GM23338 (cell line): ENCODE data around the gene NUSAP1. TPM values are rescaled to one million over a fixed set of nuclear protein-coding genes. Genes with fewer than 3 reads are reported as not detected.
"Not testable (repeated sequence)": the region's sequence is repeated elsewhere in the genome, so short reads cannot be mapped to it uniquely, and the experiment has no call there.

Source experiments
- ATAC-seq: fragments of 200-7000 bp; cut with Tn5 transposase; 3 replicates; pipeline ENCODE4 v1.9.1; 2020
- DNase-seq: peaks from one replicate; pipeline ENCODE4 v3.0.0-alpha.2; 2015; ENCODE audit warnings: low spot score
- H2AFZ ChIP-seq: fragments of 200-600 bp; sonication (generic); 2 replicates; pipeline ENCODE4 v1.8.0; 2016; ENCODE audit warnings: antibody characterized with exemption, mild to moderate bottlenecking, moderate library complexity
- H3F3A ChIP-seq: fragments of 200-600 bp; sonication (generic); replicated peaks from 2 replicates; pipeline ENCODE4 v1.8.0; 2017; ENCODE audit warnings: antibody characterized with exemption, mixed run types, low read depth
- H3K27ac ChIP-seq: fragments of 200-600 bp; sonication (generic); 2 replicates; pipeline ENCODE4 v1.6.1; 2016; ENCODE audit warnings: low read depth
- H3K27me3 ChIP-seq: fragments of 200-600 bp; sonication (generic); 2 replicates; pipeline ENCODE4 v1.8.0; 2016; ENCODE audit warnings: mild to moderate bottlenecking, mixed run types, moderate library complexity; ENCODE audit not compliant: insufficient read depth
- H3K36me3 ChIP-seq: fragments of 200-600 bp; sonication (generic); 2 replicates; pipeline ENCODE4 v1.8.0; 2016; ENCODE audit warnings: mild to moderate bottlenecking; ENCODE audit not compliant: insufficient read depth
- H3K4me1 ChIP-seq: fragments of 200-600 bp; sonication (generic); 2 replicates; pipeline ENCODE4 v1.8.0; 2016; ENCODE audit warnings: mild to moderate bottlenecking, moderate library complexity; ENCODE audit not compliant: insufficient read depth
- H3K4me2 ChIP-seq: fragments of 200-600 bp; sonication (generic); 2 replicates; pipeline ENCODE4 v1.7.1; 2017; ENCODE audit warnings: mixed run types
- H3K4me3 ChIP-seq: fragments of 200-600 bp; sonication (generic); 2 replicates; pipeline ENCODE4 v1.6.1; 2016; ENCODE audit warnings: mixed run types
- H3K79me2 ChIP-seq: fragments of 200-600 bp; sonication (generic); replicated peaks from 2 replicates; pipeline ENCODE4 v1.8.0; 2017; ENCODE audit warnings: mild to moderate bottlenecking; ENCODE audit not compliant: insufficient read depth
- H3K9me2 ChIP-seq: fragments of 200-600 bp; sonication (generic); 2 replicates; pipeline ENCODE4 v1.8.0; 2017; ENCODE audit not compliant: insufficient read depth
- H4K20me1 ChIP-seq: fragments of 200-600 bp; sonication (generic); replicated peaks from 2 replicates; pipeline ENCODE4 v1.8.0; 2017; ENCODE audit warnings: mild to moderate bottlenecking; ENCODE audit not compliant: insufficient read depth
- H3K27ac Mint-ChIP-seq: 2 replicates; pipeline ENCODE4 v1.8.0; 2020; ENCODE audit warnings: inconsistent platforms, mild to moderate bottlenecking, moderate library complexity, mixed read lengths
- H3K27me3 Mint-ChIP-seq: 3 replicates; pipeline ENCODE4 v1.8.0; 2022; ENCODE audit warnings: low read depth, mild to moderate bottlenecking, moderate library complexity, mixed read lengths, inconsistent platforms; ENCODE audit not compliant: insufficient read depth, poor library complexity
- H3K36me3 Mint-ChIP-seq: 3 replicates; pipeline ENCODE4 v1.8.0; 2021; ENCODE audit warnings: low read depth, mild to moderate bottlenecking, inconsistent platforms, moderate library complexity, mixed read lengths
- H3K4me1 Mint-ChIP-seq: 3 replicates; pipeline ENCODE4 v1.8.0; 2020; ENCODE audit warnings: mild to moderate bottlenecking, inconsistent platforms, mixed read lengths
- H3K4me3 Mint-ChIP-seq: 3 replicates; pipeline ENCODE4 v1.8.0; 2021; ENCODE audit warnings: moderate library complexity, mild to moderate bottlenecking, inconsistent platforms, mixed read lengths
- H3K9me3 Mint-ChIP-seq: 3 replicates; pipeline ENCODE4 v1.8.0; 2020; ENCODE audit warnings: moderate library complexity, mild to moderate bottlenecking, inconsistent platforms, mixed read lengths
- CREB1 ChIP-seq: fragments of 250-450 bp; sonication (Bioruptor Pico); IDR thresholded peaks from 2 replicates; pipeline ENCODE4 v1.5.0; 2020; ENCODE audit warnings: low read depth, mild to moderate bottlenecking, moderate library complexity
- CTCF ChIP-seq, 2 experiments: fragments of 200-600 bp in 1 of 2; sonication (generic) in 1 of 2; conservative IDR thresholded peaks; 2 replicates each; pipeline versions ENCODE4 v1.5.1 to v1.6.1; 2016 to 2017; ENCODE audit warnings: antibody characterized with exemption in 2 of 2, low read depth in 2 of 2, mild to moderate bottlenecking in 2 of 2, moderate library complexity in 1 of 2
- EZH2 ChIP-seq: fragments of 200-600 bp; sonication (generic); IDR thresholded peaks from one replicate; pipeline ENCODE4 v1.8.0; 2017; ENCODE audit warnings: antibody characterized with exemption, mild to moderate bottlenecking, low read depth; ENCODE audit not compliant: unreplicated experiment
- JUNB ChIP-seq: IDR thresholded peaks from one replicate; pipeline ENCODE4 v1.6.1; 2016; ENCODE audit warnings: antibody characterized with exemption; ENCODE audit not compliant: unreplicated experiment
- NANOG ChIP-seq: IDR thresholded peaks from 2 replicates; pipeline ENCODE4 v1.6.1; 2016; ENCODE audit warnings: antibody characterized with exemption, borderline replicate concordance
- REST ChIP-seq: IDR thresholded peaks from one replicate; pipeline ENCODE4 v1.6.1; 2018; ENCODE audit warnings: antibody characterized with exemption; ENCODE audit not compliant: unreplicated experiment
- STAT1 ChIP-seq: IDR thresholded peaks from one replicate; pipeline ENCODE4 v1.6.1; 2016; ENCODE audit warnings: antibody characterized with exemption; ENCODE audit not compliant: unreplicated experiment
- polyA plus RNA-seq: library from polyadenylated mRNA; unstranded; fragments of >200 nt; fragmentation: Nextera tagmentation; extraction: Ambion mirVana; gene quantifications from 2 replicates; pipeline ENCODE4 v1.2.1, GENCODE V29; 2016
- total RNA-seq: library from RNA; depleted of rRNA; stranded (reverse); fragments of >200 nt; shearing (Covaris generic); gene quantifications from 2 replicates; pipeline ENCODE4 v1.2.3, GENCODE V29; 2014

The NUSAP1 gene
- total and polyA plus RNA-seq, 2 experiments from 2014 or later: 126 to 272 TPM

GRCh38 chr15:41292521-41292920 lies 40.2 kb upstream of the NUSAP1 start:
- Histone ChIP-seq H4K20me1 (peaks cover 35% of the 10 kb centered on the region), H3K4me1 (no peaks in the 10 kb centered on the region), H3K27me3 (no peaks in the 10 kb centered on the region), H3K79me2 (peaks cover 68% of the 10 kb centered on the region), H3K4me3 (no peak overlapping the region), H3F3A (peaks cover 9% of the 10 kb centered on the region; the same call in 1 of the 2 replicates), H2AFZ (no peak overlapping the region), H3K9me2 (no peaks in the 10 kb centered on the region), H3K27ac (peak overlapping the region; percentile 48; the same call in 1 of the 2 replicates), H3K36me3 (peaks cover 37% of the 10 kb centered on the region), H3K4me2 (no peak overlapping the region)
- Mint-ChIP-seq H3K4me1 (peaks cover 5% of the 10 kb centered on the region; the same call in 1 of the 3 replicates), H3K27ac (no peak overlapping the region; the same call in 1 of the 2 replicates), H3K27me3 (peaks cover 2% of the 10 kb centered on the region), H3K36me3 (peaks cover 52% of the 10 kb centered on the region), H3K9me3 (no peaks in the 10 kb centered on the region), H3K4me3 (no peak overlapping the region)
- no peak; the same call in 1 of the 3 replicates for ATAC-seq
- no peak for TF ChIP-seq STAT1
- TF ChIP-seq EZH2: no peak
- TF ChIP-seq NANOG: no peak
- TF ChIP-seq CREB1 (CRISPR knock-in tag): no peak
- TF ChIP-seq JUNB: no peak
- TF ChIP-seq CTCF (conservative IDR thresholded peaks at IDR 0.05; ENCODE audit: low read depth in 2 of 2): no peak
- no peak for TF ChIP-seq REST
- no peak for DNase-seq

GRCh38 chr15:41301139-41301538 lies 31.5 kb upstream of the NUSAP1 start:
- DNase-seq, ATAC-seq, H2AFZ ChIP-seq, H3K4me3 ChIP-seq, H3K27me3 ChIP-seq, H3K9me2 ChIP-seq, H3K27me3 Mint-ChIP-seq, H3K4me3 Mint-ChIP-seq, H3K9me3 Mint-ChIP-seq, H3K79me2 ChIP-seq, H3F3A ChIP-seq: not testable (repeated sequence)
- peaks cover 20% of the 10 kb centered on the region for H3K36me3 ChIP-seq
- H3K4me1 Mint-ChIP-seq: peaks cover 47% of the 10 kb centered on the region
- H4K20me1 ChIP-seq: peaks cover 27% of the 10 kb centered on the region
- H3K27ac ChIP-seq: peak overlapping the region; percentile 80
- peak overlapping the region; percentile 49 for H3K27ac Mint-ChIP-seq
- peaks cover 45% of the 10 kb centered on the region for H3K4me1 ChIP-seq
- peak overlapping the region; percentile 25; the same call in 1 of the 2 replicates for H3K4me2 ChIP-seq
- H3K36me3 Mint-ChIP-seq: peaks cover 37% of the 10 kb centered on the region
